Tibial artery (tissue), 4 donors: ENCODE data around the gene NDUFB8.

Source experiments
- DNase-seq, 2 donors: peaks; one replicate each; pipeline ENCODE4 v3.0.0-alpha.2; 2019
- H3K27ac ChIP-seq, 2 donors: fragments of 200-600 bp; sonication (generic) in 1 of 2; 1 replicate in 1 of 2; 2 replicates in 1 of 2; pipeline ENCODE4 v1.5.1; 2018 to 2019; ENCODE audit warnings: mild to moderate bottlenecking in 1 of 2
- H3K27me3 ChIP-seq, 2 donors: fragments of 200-600 bp; sonication (generic) in 1 of 2; one replicate each; pipeline versions ENCODE4 v1.5.1 to v1.6.0; 2016 to 2019
- H3K36me3 ChIP-seq, 3 donors: fragments of 200-600 bp; sonication (generic) in 2 of 3; one replicate each; pipeline ENCODE4 v1.5.1; 2016 to 2019; ENCODE audit warnings: mild to moderate bottlenecking in 2 of 3
- H3K4me1 ChIP-seq, 4 donors: fragments of 200-600 bp; sonication (generic) in 2 of 4; 1 replicate in 3 of 4; 2 replicates in 1 of 4; pipeline ENCODE4 v1.5.1; 2016 to 2019
- H3K4me3 ChIP-seq, 2 donors: fragments of 200-600 bp; sonication (generic) in 1 of 2; 1 replicate in 1 of 2; 2 replicates in 1 of 2; pipeline ENCODE4 v1.5.1; 2018 to 2019; ENCODE audit warnings: mild to moderate bottlenecking in 2 of 2
- H3K9me3 ChIP-seq, 3 donors: fragments of 200-600 bp; sonication (generic) in 1 of 3; one replicate each; pipeline ENCODE4 v1.5.1; 2016 to 2019
- intact Hi-C: fragments of 100-400 bp; cut with DNase I; formaldehyde crosslinking; loops from one replicate; pipeline ENCODE4 v1.15.0; 2023; ENCODE audit warnings: low total_unique reads
- TF ChIP-seq, protein P1 (sequence below), 2 experiments: fragments of 200-600 bp in 1 of 2; fragments of 450-650 bp in 1 of 2; IDR thresholded peaks; one replicate each; pipeline ENCODE4 v1.5.1; 2017 to 2019; ENCODE audit warnings: antibody characterized with exemption in 2 of 2, mild to moderate bottlenecking in 1 of 2, moderate library complexity in 1 of 2

NDUFB8 gene

DNA sequence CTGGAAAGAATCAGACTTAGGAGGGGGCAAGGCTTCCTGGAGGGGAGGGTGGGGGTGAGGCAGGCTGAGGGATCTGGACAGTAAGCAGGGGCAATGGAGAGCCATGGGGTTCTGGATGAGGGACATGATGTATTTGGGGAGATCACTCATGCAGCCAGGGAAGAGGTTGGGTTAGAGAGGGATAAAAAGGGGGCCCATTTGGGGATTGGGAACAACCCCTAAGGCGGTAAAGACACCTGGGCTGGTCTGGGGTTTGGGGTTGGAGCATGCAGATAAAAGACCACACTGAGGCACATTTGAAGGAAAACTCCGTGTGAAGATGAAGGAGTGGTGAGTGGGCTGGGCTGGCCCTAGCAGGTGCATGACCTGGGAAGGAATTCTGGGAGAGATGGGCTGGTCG is 36.9 kb upstream of the NDUFB8 start:
- intact Hi-C loops = no loop called here
- H3K4me1 ChIP-seq = peaks cover 0 to 15% (median 11%) of the 10 kb centered on the region in 4 donors
- no peak for DNase-seq
- H3K27ac ChIP-seq = no peak overlapping the region
- no peaks in the 10 kb centered on the region for H3K9me3 ChIP-seq
- TF ChIP-seq, protein P1, sequence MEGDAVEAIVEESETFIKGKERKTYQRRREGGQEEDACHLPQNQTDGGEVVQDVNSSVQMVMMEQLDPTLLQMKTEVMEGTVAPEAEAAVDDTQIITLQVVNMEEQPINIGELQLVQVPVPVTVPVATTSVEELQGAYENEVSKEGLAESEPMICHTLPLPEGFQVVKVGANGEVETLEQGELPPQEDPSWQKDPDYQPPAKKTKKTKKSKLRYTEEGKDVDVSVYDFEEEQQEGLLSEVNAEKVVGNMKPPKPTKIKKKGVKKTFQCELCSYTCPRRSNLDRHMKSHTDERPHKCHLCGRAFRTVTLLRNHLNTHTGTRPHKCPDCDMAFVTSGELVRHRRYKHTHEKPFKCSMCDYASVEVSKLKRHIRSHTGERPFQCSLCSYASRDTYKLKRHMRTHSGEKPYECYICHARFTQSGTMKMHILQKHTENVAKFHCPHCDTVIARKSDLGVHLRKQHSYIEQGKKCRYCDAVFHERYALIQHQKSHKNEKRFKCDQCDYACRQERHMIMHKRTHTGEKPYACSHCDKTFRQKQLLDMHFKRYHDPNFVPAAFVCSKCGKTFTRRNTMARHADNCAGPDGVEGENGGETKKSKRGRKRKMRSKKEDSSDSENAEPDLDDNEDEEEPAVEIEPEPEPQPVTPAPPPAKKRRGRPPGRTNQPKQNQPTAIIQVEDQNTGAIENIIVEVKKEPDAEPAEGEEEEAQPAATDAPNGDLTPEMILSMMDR (IDR thresholded peaks at IDR 0.05) = no peak
- no peaks in the 10 kb centered on the region for H3K36me3 ChIP-seq
- no peak overlapping the region for H3K4me3 ChIP-seq
- peaks cover 0 to 92% of the 10 kb centered on the region in 2 donors for H3K27me3 ChIP-seq

DNA sequence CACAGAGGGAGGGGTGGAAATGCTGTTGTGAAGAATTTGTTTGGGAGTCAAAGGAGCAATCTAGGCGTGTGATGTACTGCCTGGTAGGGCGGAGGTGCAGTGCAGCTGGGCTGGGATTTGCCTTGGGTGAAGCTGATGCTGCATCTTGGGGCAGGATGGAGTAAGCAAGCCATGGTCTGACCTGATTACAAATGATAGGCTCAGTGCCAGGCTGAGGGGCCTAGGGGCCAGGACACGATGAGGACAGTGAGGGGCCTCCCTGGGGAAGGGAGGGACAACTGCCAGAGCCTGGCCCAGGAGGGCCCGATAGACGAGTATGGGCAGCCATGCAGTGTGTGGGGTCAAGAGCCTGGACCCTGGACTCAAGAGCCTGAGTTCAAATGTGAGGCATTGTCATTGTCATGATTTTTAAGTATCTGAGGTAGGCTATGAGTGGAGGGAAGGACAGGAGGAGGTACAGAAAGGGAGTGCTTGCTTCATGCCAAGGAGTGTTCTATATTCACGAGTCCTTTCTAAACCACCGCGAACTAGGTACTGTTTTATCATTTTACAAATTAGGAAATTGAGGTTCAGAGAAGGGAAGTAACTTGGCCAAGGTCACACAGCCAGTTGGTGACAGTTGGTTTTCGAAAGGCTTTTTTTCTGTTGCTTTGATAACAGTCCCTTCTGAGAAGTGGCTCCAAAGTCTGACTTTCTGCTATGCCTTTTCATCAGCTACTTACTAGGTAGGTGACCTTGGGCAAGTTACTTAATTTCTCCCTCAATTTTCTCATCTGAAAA is 35.7 kb upstream of the NDUFB8 start:
- Histone ChIP-seq H3K4me3 (no peak overlapping the region), H3K36me3 (peaks cover 0 to 1% (median 0%) of the 10 kb centered on the region in 3 donors), H3K4me1 (peaks cover 0 to 16% (median 12%) of the 10 kb centered on the region in 4 donors), H3K27ac (no peak overlapping the region), H3K27me3 (peaks cover 0 to 88% of the 10 kb centered on the region in 2 donors), H3K9me3 (no peaks in the 10 kb centered on the region)
- no peak for DNase-seq
- TF ChIP-seq, protein P1 (IDR thresholded peaks at IDR 0.05) = no peak
- intact Hi-C loops = no loop called here

DNA sequence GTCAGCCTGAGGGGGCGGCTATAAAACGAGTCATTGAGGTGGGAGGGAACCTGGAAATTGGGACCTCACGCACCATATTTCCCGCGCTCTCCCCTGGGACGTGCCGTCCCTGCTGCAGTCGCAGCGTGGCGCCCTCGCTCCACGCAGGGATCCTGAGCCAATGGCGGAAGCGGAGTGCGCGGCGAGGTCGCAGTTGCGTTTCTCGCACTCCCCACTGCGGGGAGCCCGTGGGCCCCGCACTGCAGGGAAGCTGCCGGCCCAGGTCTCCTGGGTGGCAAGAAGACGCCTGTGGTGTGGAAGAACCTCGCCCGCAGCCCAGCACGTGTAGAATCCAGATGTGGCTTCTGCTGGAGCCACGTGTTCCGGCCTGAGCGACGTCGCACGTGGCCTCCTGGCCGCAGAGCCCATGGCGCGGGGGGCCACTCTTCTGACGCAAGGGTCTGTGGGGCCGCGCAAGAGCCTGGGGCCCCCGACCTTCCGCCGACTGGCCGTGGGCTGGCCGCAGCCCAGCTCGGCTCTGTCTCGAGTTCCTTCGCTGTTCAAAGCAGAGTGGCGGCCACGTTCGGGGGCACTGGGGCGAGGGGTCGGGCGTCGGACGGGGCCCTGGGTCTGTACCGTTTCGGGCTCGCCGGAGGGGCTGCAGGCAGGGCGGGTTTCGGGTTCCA is 32.5 kb upstream of the NDUFB8 start:
- TF ChIP-seq, protein P1 (IDR thresholded peaks at IDR 0.05) = peak; percentile 46 to 49
- intact Hi-C loops = no loop called here
- no peak for DNase-seq
- Histone ChIP-seq H3K9me3 (no peaks in the 10 kb centered on the region), H3K27me3 (peaks cover 0 to 62% of the 10 kb centered on the region in 2 donors), H3K4me1 (peaks cover 0 to 16% (median 12%) of the 10 kb centered on the region in 4 donors), H3K4me3 (peak overlapping the region in 1 of 2 donors; percentile 4), H3K36me3 (peaks cover 4 to 21% (median 13%) of the 10 kb centered on the region in 3 donors), H3K27ac (no peak overlapping the region)

DNA sequence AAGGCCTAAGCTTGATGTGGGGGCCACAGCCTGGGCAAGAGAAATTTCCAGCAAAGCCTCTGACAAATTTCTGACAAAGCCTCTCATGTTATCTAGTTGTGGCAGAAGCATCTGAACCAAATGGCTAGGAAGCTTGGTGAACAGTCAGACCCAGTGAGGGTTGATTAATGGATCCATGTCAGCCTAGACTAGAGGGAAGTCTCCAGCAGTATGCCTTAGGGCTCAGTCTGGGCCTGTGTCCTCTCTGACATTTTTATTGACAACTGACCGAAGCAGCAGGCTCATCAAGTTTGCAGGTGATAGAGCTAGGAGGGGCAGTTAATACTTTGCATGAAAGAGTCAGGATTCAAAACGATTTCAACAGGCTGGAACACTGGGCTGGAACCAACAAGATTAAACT is 31.3 kb upstream of the NDUFB8 start:
- no peaks in the 10 kb centered on the region for H3K9me3 ChIP-seq
- TF ChIP-seq, protein P1 (IDR thresholded peaks at IDR 0.05) = no peak
- intact Hi-C loops = no loop called here
- H3K27ac ChIP-seq = no peak overlapping the region
- peaks cover 0 to 16% (median 12%) of the 10 kb centered on the region in 4 donors for H3K4me1 ChIP-seq
- H3K4me3 ChIP-seq = no peak overlapping the region
- DNase-seq = no peak
- peaks cover 15 to 32% (median 24%) of the 10 kb centered on the region in 3 donors for H3K36me3 ChIP-seq
- peaks cover 0 to 50% of the 10 kb centered on the region in 2 donors for H3K27me3 ChIP-seq

DNA sequence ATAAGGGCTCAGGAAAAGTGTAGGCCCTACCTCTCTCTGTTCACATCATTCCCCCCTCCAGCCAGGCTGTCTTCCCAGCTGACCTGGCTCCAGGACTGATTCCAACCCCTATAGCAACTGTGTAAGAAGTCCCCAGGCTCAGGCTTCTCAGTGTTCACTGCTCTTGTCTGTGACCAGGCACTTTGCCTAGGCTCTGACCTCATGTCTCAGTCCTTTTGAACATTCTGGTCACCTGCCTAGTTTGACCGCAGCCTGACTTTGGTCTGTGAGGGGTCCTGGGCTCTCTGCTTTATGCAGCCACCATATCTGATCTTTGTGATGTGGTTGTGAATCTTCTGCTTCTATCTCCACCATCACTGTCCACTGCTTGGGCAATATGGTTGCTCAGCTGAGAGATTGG is 30.6 kb upstream of the NDUFB8 start:
- peaks cover 0 to 16% (median 12%) of the 10 kb centered on the region in 4 donors for H3K4me1 ChIP-seq
- H3K27me3 ChIP-seq = peaks cover 0 to 44% of the 10 kb centered on the region in 2 donors
- TF ChIP-seq, protein P1 (IDR thresholded peaks at IDR 0.05) = no peak
- no peak for DNase-seq
- H3K9me3 ChIP-seq = no peaks in the 10 kb centered on the region
- peaks cover 23 to 40% (median 28%) of the 10 kb centered on the region in 3 donors for H3K36me3 ChIP-seq
- intact Hi-C loops = no loop called here
- no peak overlapping the region for H3K27ac ChIP-seq
- H3K4me3 ChIP-seq = no peak overlapping the region
